Measurements from ENCODE around the gene GMDS.

Gene GMDS

GRCh38 chr6:1749041-1749440, 496.4 kb downstream of the GMDS start:
- TF ChIP-seq CTCF (IDR thresholded peaks at IDR 0.05; ENCODE audit: insufficient read depth, low read depth, low read length, missing control alignments): no peak
- no peak overlapping the region for H3K4me3 ChIP-seq (ENCODE audit: low read length)
- no peak for DNase-seq (ENCODE audit: low read depth)

GRCh38 chr6:1747531-1747930, 497.9 kb downstream of the GMDS start:
- TF ChIP-seq CTCF (IDR thresholded peaks at IDR 0.05; ENCODE audit: insufficient read depth, low read depth, low read length, missing control alignments): no peak
- H3K4me3 ChIP-seq (ENCODE audit: low read length): no peak overlapping the region
- no peak for DNase-seq (ENCODE audit: low read depth)

GRCh38 chr6:1747003-1747402, 498.4 kb downstream of the GMDS start:
- no peak overlapping the region for H3K4me3 ChIP-seq (ENCODE audit: low read length)
- DNase-seq (ENCODE audit: low read depth): no peak
- TF ChIP-seq CTCF (IDR thresholded peaks at IDR 0.05; ENCODE audit: insufficient read depth, low read depth, low read length, missing control alignments): no peak

GRCh38 chr6:1745814-1746213, 499.6 kb downstream of the GMDS start:
- TF ChIP-seq CTCF (IDR thresholded peaks at IDR 0.05; ENCODE audit: insufficient read depth, low read depth, low read length, missing control alignments): no peak
- no peak overlapping the region for H3K4me3 ChIP-seq (ENCODE audit: low read length)
- DNase-seq (ENCODE audit: low read depth): no peak

- no peak for DNase-seq (ENCODE audit: low read depth)
- TF ChIP-seq CTCF (IDR thresholded peaks at IDR 0.05; ENCODE audit: insufficient read depth, low read depth, low read length, missing control alignments): no peak
- no peak overlapping the region for H3K4me3 ChIP-seq (ENCODE audit: low read length)
Observed at GRCh38 chr6:1744543-1744942, 500.9 kb downstream of the GMDS start.

- H3K4me3 ChIP-seq (ENCODE audit: low read length): no peak overlapping the region
- TF ChIP-seq CTCF (IDR thresholded peaks at IDR 0.05; ENCODE audit: insufficient read depth, low read depth, low read length, missing control alignments): no peak
- DNase-seq (ENCODE audit: low read depth): no peak
Observed at GRCh38 chr6:1739680-1740079, 505.7 kb downstream of the GMDS start.

- no peak for TF ChIP-seq CTCF (IDR thresholded peaks at IDR 0.05; ENCODE audit: insufficient read depth, low read depth, low read length, missing control alignments)
Observed at GRCh38 chr6:1739220-1739619, 506.2 kb downstream of the GMDS start.

More at GRCh38 chr6:1739220-1739619, 506.2 kb downstream of the GMDS start:
- H3K4me3 ChIP-seq (ENCODE audit: low read length): no peak overlapping the region
- DNase-seq (ENCODE audit: low read depth): no peak

Measured in epithelial cell of esophagus (primary cell).